GF-D8 (cell line): Measurements from ENCODE around the gene CAB39L.
"Not testable (repeated sequence)": the region's sequence is repeated elsewhere in the genome, so short reads cannot be mapped to it uniquely, and the experiment has no call there.

Source experiments
- DNase-seq: peaks from one replicate; lab custom pipeline; 2025; lab: John Stamatoyannopoulos, UW

CAB39L gene

GRCh38 chr13:49347650-49348385, 96.0 kb downstream of the CAB39L start:
- DNase-seq = no peak

DNA sequence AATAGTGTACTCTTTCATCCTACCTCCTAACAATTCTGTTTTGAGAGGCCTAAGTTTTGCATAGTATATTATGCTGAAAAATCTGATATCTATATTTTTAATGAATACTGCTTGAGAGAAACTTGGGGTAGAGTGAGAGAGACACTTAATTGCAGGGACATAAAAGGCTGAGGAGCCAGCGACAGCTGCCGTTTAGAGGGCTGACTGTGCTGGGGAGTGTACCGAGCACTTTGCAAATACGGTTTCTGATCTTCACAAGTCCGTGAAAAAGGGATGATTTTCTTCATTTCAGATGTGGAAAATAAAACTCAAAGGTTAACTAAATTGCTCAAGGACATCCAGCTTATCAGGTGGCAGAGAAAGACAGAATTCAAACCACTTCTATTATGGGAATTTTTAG, 97.4 kb downstream of the CAB39L start:
- DNase-seq = no peak

DNA sequence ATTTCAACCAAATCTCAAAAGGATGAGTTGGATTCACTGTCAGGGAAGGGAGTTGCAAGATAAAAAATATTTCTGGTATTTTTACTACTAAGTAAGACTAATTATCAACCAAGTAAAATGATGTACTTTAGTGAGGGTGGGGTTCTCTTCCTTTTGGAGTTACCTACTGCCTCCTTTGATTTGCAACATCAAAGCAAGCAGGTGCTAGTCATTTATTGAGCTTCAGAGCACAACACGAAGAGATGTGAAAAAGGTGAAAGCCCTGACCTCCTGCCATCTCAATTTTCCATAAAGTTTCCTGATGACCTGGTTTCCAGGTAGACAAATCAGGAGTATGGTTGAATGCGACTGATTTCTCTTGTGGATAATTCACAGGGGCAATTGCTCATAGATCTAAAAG, 100.1 kb downstream of the CAB39L start:
- no peak for DNase-seq

GRCh38 chr13:49343255-49343654, 100.6 kb downstream of the CAB39L start:
- no peak for DNase-seq

DNA sequence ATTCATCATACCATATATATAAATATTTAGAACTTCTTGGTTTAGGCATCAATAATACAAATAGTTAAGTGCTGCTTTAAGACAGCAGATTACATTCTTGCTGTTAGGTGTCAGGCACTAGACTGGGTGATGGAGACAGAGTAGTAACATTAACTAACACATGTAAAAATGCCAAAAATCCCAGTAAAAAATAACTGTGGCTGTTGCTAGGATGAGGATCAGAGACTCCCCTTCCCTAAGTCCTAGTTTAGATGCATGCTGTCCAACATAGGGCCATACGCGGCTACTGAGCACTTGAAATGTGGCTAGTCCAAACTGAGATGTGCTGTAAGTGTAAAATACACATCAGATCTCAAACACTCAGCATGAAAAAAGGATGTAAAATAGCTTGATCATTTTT, 101.4 kb downstream of the CAB39L start:
- DNase-seq = no peak

GRCh38 chr13:49341941-49342340, 101.9 kb downstream of the CAB39L start:
- no peak for DNase-seq

GRCh38 chr13:49341517-49341916, 102.3 kb downstream of the CAB39L start:
- no peak for DNase-seq

DNA sequence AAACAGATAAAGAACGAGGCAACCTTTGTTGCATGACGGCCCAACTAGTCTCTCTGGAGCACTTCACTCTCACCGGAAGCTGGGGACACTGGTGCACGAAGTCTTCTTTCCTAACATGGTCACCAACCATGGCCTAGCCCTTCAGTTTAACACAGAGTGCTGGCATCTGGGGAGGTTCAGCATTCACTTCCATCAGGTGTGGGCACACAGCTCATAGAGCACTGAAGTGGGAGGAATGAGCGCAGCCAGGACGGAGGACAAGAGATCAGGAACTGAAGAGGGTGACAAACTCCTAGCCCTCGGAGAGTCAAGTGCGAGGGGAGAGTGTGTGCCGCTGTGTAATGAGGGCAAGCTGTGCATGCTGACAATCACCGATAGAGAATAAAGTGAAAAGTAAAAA, 103.7 kb downstream of the CAB39L start:
- DNase-seq = no peak

GRCh38 chr13:49336655-49337054, 107.2 kb downstream of the CAB39L start:
- no peak for DNase-seq

DNA sequence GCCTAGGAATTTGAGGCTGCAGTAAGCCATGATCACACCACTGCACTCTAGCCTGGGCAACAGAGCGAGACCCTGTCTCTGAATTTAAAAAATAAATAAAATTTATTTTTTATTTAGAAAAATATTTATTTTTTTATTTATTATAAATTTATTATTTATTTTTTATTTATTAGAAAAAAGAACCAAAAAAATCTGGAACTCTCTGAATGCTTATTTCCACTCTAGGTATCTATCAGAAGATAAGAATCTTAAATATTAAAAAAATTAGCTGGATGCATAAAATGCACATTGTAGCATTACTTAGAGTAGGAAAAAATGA, 113.4 kb downstream of the CAB39L start:
- no peak for DNase-seq

DNA sequence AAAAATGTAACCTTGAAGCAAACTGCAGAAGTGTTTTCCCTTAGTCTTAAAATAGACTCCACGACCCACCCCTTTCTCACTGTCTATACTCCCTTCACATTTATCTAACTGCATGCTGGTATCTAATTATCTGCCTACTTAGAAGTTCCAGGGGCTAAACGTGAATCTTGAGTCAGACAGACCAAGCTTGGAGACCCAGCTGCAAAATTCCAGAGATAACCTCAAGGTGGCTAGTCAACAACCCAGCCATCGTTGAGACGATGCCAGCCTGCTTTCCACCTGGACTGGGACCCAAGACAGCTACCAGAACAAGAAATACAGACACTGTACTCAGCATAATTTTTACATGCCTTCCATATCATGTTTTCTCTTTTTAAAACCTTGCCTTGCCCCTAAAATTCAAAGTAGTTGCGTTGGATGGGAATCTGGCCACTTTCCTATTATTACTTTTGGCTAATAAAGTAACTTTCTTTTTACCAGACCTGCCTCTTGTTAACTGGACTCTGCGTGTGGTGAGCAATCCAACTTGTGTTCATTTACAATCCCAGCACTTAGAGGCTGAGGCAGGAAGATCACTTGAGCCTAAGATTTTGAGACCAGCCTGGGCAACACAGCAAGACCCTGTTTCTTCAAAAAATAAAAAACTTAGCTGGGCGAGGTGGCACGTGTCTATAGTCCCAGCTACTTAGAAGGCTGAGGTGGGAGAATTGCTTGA, 113.9 kb downstream of the CAB39L start:
- no peak for DNase-seq

DNA sequence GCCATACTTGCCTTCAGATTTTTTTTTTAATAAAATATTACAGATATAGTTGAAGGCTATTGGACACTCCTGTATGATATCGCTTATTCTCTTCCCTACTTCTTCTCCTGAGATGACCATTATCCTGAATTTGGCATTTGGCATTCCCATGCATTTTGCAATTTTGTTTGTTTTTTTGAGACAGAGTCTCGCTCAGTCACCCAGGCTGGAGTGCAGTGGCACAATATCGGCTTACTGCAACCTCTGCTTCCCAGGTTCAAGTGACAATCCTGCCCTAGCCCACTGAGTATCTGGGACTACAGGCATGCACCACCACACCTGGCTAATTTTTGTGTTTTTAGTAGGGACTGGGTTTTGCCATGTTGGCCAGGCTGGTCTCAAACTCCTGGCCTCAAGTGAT, 116.7 kb downstream of the CAB39L start:
- DNase-seq = not testable (repeated sequence)

DNA sequence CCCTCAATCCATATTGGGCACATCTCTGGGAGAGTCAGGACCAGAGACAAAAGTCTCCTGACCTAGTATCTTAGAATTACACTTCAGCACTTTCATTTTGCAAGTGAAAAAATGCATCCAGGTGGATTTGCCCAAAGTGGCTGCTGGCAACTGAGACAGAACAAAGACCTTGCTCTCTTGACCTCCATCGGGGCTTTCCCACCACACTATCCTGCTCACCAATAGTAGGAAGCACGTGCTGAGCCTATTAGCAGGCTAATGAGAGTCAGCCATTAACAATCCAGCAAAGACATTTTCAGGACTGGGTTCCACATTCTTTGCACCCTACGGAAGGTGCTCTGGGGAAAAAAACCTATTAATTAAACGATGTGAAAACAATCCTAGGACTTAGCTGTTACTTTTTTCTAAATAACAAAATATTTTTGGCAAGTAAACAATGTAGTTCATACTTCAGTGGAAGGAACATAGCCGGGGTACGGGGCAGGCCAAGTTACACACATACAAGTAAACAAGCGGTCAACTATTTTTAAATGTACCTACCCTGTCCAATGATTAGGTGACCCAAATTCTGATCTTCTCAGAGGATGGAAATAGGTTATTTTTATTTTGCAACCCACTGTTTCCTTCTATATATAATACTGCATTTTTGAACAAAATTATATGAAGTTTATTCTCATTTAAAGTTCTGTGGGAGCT, 117.5 kb downstream of the CAB39L start:
- DNase-seq = no peak

DNA sequence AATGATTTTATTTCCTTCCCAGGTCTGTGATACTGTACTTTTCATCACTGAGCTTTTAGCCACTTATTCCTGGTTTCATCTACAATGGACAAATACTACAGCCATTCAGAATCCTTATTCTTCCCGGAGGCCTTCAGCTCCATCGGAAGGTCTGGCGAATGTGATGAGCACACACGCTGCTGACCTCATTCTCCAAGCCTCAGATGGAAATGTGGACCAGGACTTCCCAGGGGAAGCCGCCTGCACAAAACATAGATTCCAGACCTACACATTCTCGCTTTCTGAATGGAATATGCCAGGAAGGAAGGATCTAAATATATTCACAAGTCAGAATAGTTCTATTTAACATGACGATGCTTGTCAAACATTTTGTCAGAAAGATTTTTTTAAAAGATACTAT, 120.5 kb downstream of the CAB39L start:
- no peak for DNase-seq

DNA sequence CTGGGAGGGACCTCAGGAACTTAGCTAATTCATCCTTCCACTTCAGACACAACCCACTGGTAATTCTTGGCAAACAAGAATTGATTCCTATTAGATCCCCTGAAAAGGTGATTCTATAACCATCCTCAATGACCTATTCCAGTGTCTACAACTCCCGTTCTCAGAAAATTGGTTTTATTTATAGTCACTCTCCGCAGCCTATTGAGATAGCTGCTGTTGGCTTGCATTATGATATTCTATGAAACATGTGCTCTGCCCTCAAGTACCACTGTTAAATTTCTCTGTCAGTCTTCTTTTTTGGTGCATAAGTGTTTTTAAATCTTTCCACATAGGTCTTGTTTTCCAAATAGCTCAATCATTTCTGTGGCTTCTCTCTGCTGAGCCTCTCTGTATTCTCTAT, 121.2 kb downstream of the CAB39L start:
- no peak for DNase-seq

GRCh38 chr13:49320975-49321374, 122.9 kb downstream of the CAB39L start:
- no peak for DNase-seq

GRCh38 chr13:49319951-49320350, 123.9 kb downstream of the CAB39L start:
- no peak for DNase-seq

DNA sequence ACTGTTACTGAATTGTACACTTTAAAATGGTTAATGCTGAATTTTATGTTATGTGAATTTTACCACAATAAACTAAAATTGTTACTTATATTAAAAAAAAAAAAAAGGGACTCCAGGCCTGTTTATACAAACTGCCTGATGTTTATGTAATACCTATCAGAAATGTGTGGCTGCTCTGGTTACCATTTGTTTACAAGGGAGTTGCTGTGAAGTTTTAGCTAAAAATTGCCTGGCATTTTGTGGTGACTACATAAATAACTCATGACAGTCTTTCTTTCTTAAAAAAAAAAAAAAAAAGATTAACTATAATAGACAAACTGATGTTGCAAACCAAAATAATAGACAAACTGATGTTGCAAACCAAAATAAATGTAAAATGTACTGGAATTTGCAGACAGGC, 124.3 kb downstream of the CAB39L start:
- DNase-seq = no peak

GRCh38 chr13:49315756-49316482, 127.9 kb downstream of the CAB39L start:
- DNase-seq = no peak

DNA sequence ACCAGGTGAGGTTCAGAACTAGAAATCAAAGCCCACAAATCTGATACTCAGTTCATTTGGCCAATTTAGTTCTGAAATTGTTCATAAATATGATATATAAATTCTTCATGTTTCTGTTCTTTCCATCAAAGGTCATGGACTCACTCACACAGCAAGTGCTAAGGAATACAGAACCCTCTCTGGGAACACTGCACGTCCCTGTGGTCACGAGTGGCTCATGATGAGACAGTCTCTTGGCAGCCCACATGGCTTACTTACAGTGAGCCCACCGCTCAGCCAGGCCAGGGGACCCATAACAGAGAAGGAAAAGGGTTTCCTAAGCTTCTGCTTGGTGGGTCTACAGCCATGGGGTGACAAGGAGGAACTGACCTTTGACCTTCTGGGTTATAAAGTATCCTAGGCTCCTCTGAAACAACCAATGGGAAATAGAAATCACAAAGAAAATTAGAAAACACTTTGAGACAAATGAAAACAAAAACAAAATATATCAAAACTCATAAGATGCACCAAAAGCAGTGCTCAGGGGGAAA, 128.8 kb downstream of the CAB39L start:
- DNase-seq = no peak

- DNase-seq = no peak
Measured at GRCh38 chr13:49314344-49314882, 129.5 kb downstream of the CAB39L start.

GRCh38 chr13:49311816-49312215, 132.0 kb downstream of the CAB39L start:
- DNase-seq = no peak
